ENCODE data around the gene LY6G6C. TPM values are rescaled to one million over a fixed set of nuclear protein-coding genes. Genes with fewer than 3 reads are reported as not detected.
A peak's percentile ranks its signal among the peaks of the same experiment; 100 is the strongest.

Gene LY6G6C
- total and polyA plus RNA-seq, 4 experiments from 2014 or later = not detected

DNA sequence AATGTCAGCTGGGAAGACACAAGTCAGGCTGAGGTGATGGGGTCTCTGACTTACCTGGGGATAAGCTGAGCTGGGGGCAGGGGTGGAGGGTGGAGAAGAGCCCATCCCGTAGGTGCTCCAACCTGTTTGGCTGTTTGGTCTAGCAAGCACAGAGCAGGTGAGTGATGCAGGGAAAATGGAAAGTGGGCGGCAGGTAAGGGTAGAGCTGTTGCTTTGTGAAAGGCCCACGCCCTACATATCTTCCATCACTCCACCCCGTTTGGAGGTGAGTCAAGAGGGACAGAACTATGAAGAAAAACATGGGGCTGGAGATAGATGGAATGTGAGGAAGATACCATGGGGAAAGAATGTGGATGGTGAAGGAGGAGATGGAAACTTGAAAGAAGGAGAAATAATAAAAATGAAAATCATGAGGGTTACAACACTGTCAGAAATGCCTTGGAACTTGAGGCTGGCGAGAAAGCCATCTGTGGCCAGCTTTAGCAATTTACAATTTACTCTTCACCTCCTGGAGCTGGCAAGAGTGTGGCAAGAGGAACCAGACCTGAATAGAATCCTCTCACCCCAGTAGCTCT, 1.3 kb downstream of the LY6G6C start:
- peaks cover 0 to 2% of the 10 kb centered on the region in 2 donors for H3K27me3 Mint-ChIP-seq
- H3K27ac Mint-ChIP-seq = peak overlapping the region in 2 of 7 donors; percentile 24 to 71
- Histone ChIP-seq H3K27me3 (ENCODE audit: insufficient read depth, low read length) (no peaks in the 10 kb centered on the region), H3K4me3 (ENCODE audit: low read length in 2 of 2) (no peak overlapping the region), H3K4me1 (ENCODE audit: insufficient read depth, low read length) (no peaks in the 10 kb centered on the region), H3K27ac (ENCODE audit: low read depth, low read length) (no peak overlapping the region), H3K36me3 (ENCODE audit: insufficient read depth, low read length) (no peaks in the 10 kb centered on the region), H3K9me3 (ENCODE audit: control insufficient read depth in 1 of 2, low read length in 2 of 2) (no peaks in the 10 kb centered on the region)
- H3K36me3 Mint-ChIP-seq = no peaks in the 10 kb centered on the region
- ChIA-PET CTCF (ENCODE audit: partially characterized antibody) (interaction anchor here (1.7 kb wide), 1 partner anchor 49 kb away, joined by 5 read pairs; no protein-coding TSS in a partner anchor), POLR2A (ENCODE audit: partially characterized antibody) (interaction anchor here (0.6 to 1.2 kb wide), 2 partner anchors 18 to 101 kb away, joined by 3 to 6 read pairs; no protein-coding TSS in a partner anchor)
- no peak overlapping the region for H3K4me3 Mint-ChIP-seq
- intact Hi-C loops (cut with micrococcal nuclease) = no loop called here
- no peak for DNase-seq
- H3K9me3 Mint-ChIP-seq = no peaks in the 10 kb centered on the region
- peaks cover 0 to 5% (median under 1%) of the 10 kb centered on the region in 4 donors for H3K4me1 Mint-ChIP-seq

GRCh38 chr6:31719001-31719400, 2.5 kb downstream of the LY6G6C start:
- Histone ChIP-seq H3K27ac (ENCODE audit: low read depth, low read length) (no peak overlapping the region), H3K36me3 (ENCODE audit: insufficient read depth, low read length) (no peaks in the 10 kb centered on the region), H3K4me3 (ENCODE audit: low read length in 2 of 2) (no peak overlapping the region), H3K9me3 (ENCODE audit: control insufficient read depth in 1 of 2, low read length in 2 of 2) (no peaks in the 10 kb centered on the region), H3K4me1 (ENCODE audit: insufficient read depth, low read length) (no peaks in the 10 kb centered on the region), H3K27me3 (ENCODE audit: insufficient read depth, low read length) (no peaks in the 10 kb centered on the region)
- H3K27ac Mint-ChIP-seq = no peak overlapping the region
- ChIA-PET POLR2A (ENCODE audit: partially characterized antibody) (no interaction called here), CTCF (ENCODE audit: partially characterized antibody) (interaction anchor here (1.7 kb wide), 1 partner anchor 51 kb away, joined by 5 read pairs; no protein-coding TSS in a partner anchor)
- peaks cover 0 to 2% of the 10 kb centered on the region in 2 donors for H3K27me3 Mint-ChIP-seq
- H3K4me3 Mint-ChIP-seq = no peak overlapping the region
- intact Hi-C loops (cut with micrococcal nuclease) = no loop called here
- DNase-seq = no peak
- peaks cover 0 to 5% (median 2%) of the 10 kb centered on the region in 4 donors for H3K4me1 Mint-ChIP-seq
- H3K9me3 Mint-ChIP-seq = no peaks in the 10 kb centered on the region
- H3K36me3 Mint-ChIP-seq = no peaks in the 10 kb centered on the region

GRCh38 chr6:31718265-31718664, 3.3 kb downstream of the LY6G6C start:
- Histone ChIP-seq H3K9me3 (ENCODE audit: control insufficient read depth in 1 of 2, low read length in 2 of 2) (no peaks in the 10 kb centered on the region), H3K36me3 (ENCODE audit: insufficient read depth, low read length) (no peaks in the 10 kb centered on the region), H3K4me3 (ENCODE audit: low read length in 2 of 2) (no peak overlapping the region), H3K27me3 (ENCODE audit: insufficient read depth, low read length) (no peaks in the 10 kb centered on the region), H3K4me1 (ENCODE audit: insufficient read depth, low read length) (no peaks in the 10 kb centered on the region), H3K27ac (ENCODE audit: low read depth, low read length) (no peak overlapping the region)
- DNase-seq = no peak
- Mint-ChIP-seq H3K36me3 (no peaks in the 10 kb centered on the region), H3K9me3 (no peaks in the 10 kb centered on the region), H3K4me1 (peaks cover 0 to 2% (median 1%) of the 10 kb centered on the region in 4 donors), H3K27ac (peak overlapping the region in 1 of 7 donors; percentile 42), H3K27me3 (peaks cover 0 to 2% of the 10 kb centered on the region in 2 donors), H3K4me3 (no peak overlapping the region)
- ChIA-PET CTCF (ENCODE audit: partially characterized antibody) (no interaction called here), POLR2A (ENCODE audit: partially characterized antibody) (no interaction called here)
- intact Hi-C loops (cut with micrococcal nuclease) = no loop called here

DNA sequence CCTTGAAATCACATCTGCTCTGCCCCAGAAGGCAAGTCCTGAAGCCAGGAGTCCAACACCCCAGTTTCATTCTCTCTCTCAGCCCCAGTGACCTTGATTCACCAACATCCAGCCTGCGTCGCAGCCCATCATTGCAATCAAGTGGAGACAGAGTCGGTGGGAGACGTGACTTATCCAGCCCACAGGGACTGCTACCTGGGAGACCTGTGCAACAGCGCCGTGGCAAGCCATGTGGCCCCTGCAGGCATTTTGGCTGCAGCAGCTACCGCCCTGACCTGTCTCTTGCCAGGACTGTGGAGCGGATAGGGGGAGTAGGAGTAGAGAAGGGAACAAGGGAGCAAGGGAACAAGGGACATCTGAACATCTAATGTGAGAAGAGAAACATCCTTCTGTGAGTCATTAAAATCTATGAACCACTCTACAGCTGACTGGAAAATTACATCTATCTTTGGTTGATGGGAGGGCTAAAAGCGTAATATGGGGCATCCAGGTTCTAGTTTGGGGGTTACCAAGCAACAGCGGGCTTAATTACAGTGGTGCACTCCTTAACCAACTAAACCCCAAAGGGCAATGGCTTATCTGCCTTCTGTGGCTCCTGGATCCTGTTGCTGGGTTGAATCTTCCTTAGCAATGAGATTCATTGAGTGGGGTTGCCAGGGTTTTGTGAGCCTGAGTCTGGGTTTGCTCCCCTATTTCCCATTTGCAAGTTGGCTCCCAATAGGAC, 3.9 kb downstream of the LY6G6C start:
- Histone ChIP-seq H3K27ac (ENCODE audit: low read depth, low read length) (no peak overlapping the region), H3K27me3 (ENCODE audit: insufficient read depth, low read length) (no peaks in the 10 kb centered on the region), H3K9me3 (ENCODE audit: control insufficient read depth in 1 of 2, low read length in 2 of 2) (no peaks in the 10 kb centered on the region), H3K36me3 (ENCODE audit: insufficient read depth, low read length) (no peaks in the 10 kb centered on the region), H3K4me1 (ENCODE audit: insufficient read depth, low read length) (no peaks in the 10 kb centered on the region), H3K4me3 (ENCODE audit: low read length in 2 of 2) (no peak overlapping the region)
- no peak for DNase-seq
- peaks cover 0 to 2% (median 0%) of the 10 kb centered on the region in 4 donors for H3K4me1 Mint-ChIP-seq
- no peaks in the 10 kb centered on the region for H3K9me3 Mint-ChIP-seq
- CTCF ChIA-PET (ENCODE audit: partially characterized antibody) = no interaction called here
- POLR2A ChIA-PET (ENCODE audit: partially characterized antibody) = no interaction called here
- intact Hi-C loops (cut with micrococcal nuclease) = no loop called here
- H3K4me3 Mint-ChIP-seq = no peak overlapping the region
- peaks cover 0 to 2% of the 10 kb centered on the region in 2 donors for H3K27me3 Mint-ChIP-seq
- H3K36me3 Mint-ChIP-seq = no peaks in the 10 kb centered on the region
- H3K27ac Mint-ChIP-seq = no peak overlapping the region

GRCh38 chr6:31715022-31715958, 6.3 kb downstream of the LY6G6C start, which contains the start of gene LY6G6D:
Gene LY6G6D (plus strand): TSS chr6:31715348. CDS start chr6:31715356, 8 bp downstream.
- peaks cover 0 to 1% of the 10 kb centered on the region in 2 donors for H3K27me3 Mint-ChIP-seq
- no peak within 1 kb of the TSS for H3K4me3 ChIP-seq (ENCODE audit: low read length in 2 of 2)
- no peak within 1 kb of the TSS for H3K27ac Mint-ChIP-seq
- H3K9me3 Mint-ChIP-seq = no peaks in the 10 kb centered on the region
- no peaks in the 10 kb centered on the region for H3K36me3 Mint-ChIP-seq
- H3K27me3 ChIP-seq (ENCODE audit: insufficient read depth, low read length) = no peaks in the 10 kb centered on the region
- peaks cover 5 to 16% (median 12%) of the 10 kb centered on the region in 4 donors for H3K4me1 Mint-ChIP-seq
- DNase-seq = no peak
- H3K27ac ChIP-seq (ENCODE audit: low read depth, low read length) = no peak within 1 kb of the TSS
- POLR2A ChIA-PET (ENCODE audit: partially characterized antibody) = interaction anchor here (0.7 to 1.4 kb wide), 4 partner anchors 11 to 257 kb away, joined by 3 to 4 read pairs (median 3); partner anchors contain the start of gene C6orf47
- H3K9me3 ChIP-seq (ENCODE audit: control insufficient read depth in 1 of 2, low read length in 2 of 2) = no peaks in the 10 kb centered on the region
- CTCF ChIA-PET (ENCODE audit: partially characterized antibody) = no interaction called here
- H3K4me1 ChIP-seq (ENCODE audit: insufficient read depth, low read length) = peaks cover 11% of the 10 kb centered on the region
- intact Hi-C loops (cut with micrococcal nuclease) = no loop called here
- no peak within 1 kb of the TSS for H3K4me3 Mint-ChIP-seq
- no peaks in the 10 kb centered on the region for H3K36me3 ChIP-seq (ENCODE audit: insufficient read depth, low read length)

GRCh38 chr6:31713991-31714684, 7.4 kb downstream of the LY6G6C start:
- Histone ChIP-seq H3K27me3 (ENCODE audit: insufficient read depth, low read length) (no peaks in the 10 kb centered on the region), H3K4me3 (ENCODE audit: low read length in 2 of 2) (no peak overlapping the region), H3K27ac (ENCODE audit: low read depth, low read length) (no peak overlapping the region), H3K9me3 (ENCODE audit: control insufficient read depth in 1 of 2, low read length in 2 of 2) (no peaks in the 10 kb centered on the region), H3K4me1 (ENCODE audit: insufficient read depth, low read length) (peaks cover 11% of the 10 kb centered on the region), H3K36me3 (ENCODE audit: insufficient read depth, low read length) (no peaks in the 10 kb centered on the region)
- DNase-seq = no peak
- ChIA-PET POLR2A (ENCODE audit: partially characterized antibody) (interaction anchor here (1.4 kb wide), 1 partner anchor 13 kb away, joined by 4 read pairs; no protein-coding TSS in a partner anchor), CTCF (ENCODE audit: partially characterized antibody) (interaction anchor here (1.3 kb wide), 1 partner anchor 9 kb away, joined by 3 read pairs; the partner anchor contains the start of gene MPIG6B)
- H3K27me3 Mint-ChIP-seq = peaks cover 0 to 1% of the 10 kb centered on the region in 2 donors
- peak overlapping the region in 1 of 7 donors; percentile 2 for H3K27ac Mint-ChIP-seq
- H3K36me3 Mint-ChIP-seq = no peaks in the 10 kb centered on the region
- H3K4me1 Mint-ChIP-seq = peaks cover 5 to 16% (median 12%) of the 10 kb centered on the region in 4 donors
- H3K9me3 Mint-ChIP-seq = no peaks in the 10 kb centered on the region
- intact Hi-C loops (cut with micrococcal nuclease) = no loop called here
- H3K4me3 Mint-ChIP-seq = no peak overlapping the region
